Skeletal muscle cell (primary cell): Measurements from ENCODE around the gene C2CD4C.
"Not testable (repeated sequence)": the region's sequence is repeated elsewhere in the genome, so short reads cannot be mapped to it uniquely, and the experiment has no call there.

Experiments used
- DNase-seq: peaks from one replicate; pipeline ENCODE4 v3.0.0-alpha.2; 2010; ENCODE audit warnings: low read depth
- H3K4me3 ChIP-seq: 2 replicates; pipeline ENCODE4 v1.5.1; 2011; ENCODE audit warnings: low read depth, mild to moderate bottlenecking, control low read depth, low read length, moderate library complexity

C2CD4C gene

GRCh38 chr19:388691-389090 lies 20.3 kb downstream of the C2CD4C start:
- DNase-seq: no peak
- no peak overlapping the region for H3K4me3 ChIP-seq

GRCh38 chr19:387777-388176 lies 21.2 kb downstream of the C2CD4C start:
- H3K4me3 ChIP-seq: no peak overlapping the region
- DNase-seq: no peak

GRCh38 chr19:386632-387301 lies 22.2 kb downstream of the C2CD4C start:
- DNase-seq, H3K4me3 ChIP-seq: not testable (repeated sequence)

- DNase-seq, H3K4me3 ChIP-seq: not testable (repeated sequence)
Measured at GRCh38 chr19:386189-386588, 22.8 kb downstream of the C2CD4C start.

GRCh38 chr19:384799-385169 lies 24.2 kb downstream of the C2CD4C start:
- no peak overlapping the region for H3K4me3 ChIP-seq
- DNase-seq: no peak

GRCh38 chr19:383922-384798 lies 24.8 kb downstream of the C2CD4C start:
- DNase-seq: no peak
- no peak overlapping the region for H3K4me3 ChIP-seq

- DNase-seq: no peak
Measured at GRCh38 chr19:383040-383439, 25.9 kb downstream of the C2CD4C start.

GRCh38 chr19:382578-382977 lies 26.4 kb downstream of the C2CD4C start:
- not testable (repeated sequence) for H3K4me3 ChIP-seq
- peak; percentile 20 for DNase-seq

More at GRCh38 chr19:383040-383439, 25.9 kb downstream of the C2CD4C start:
- H3K4me3 ChIP-seq: no peak overlapping the region

GRCh38 chr19:381901-382300 lies 27.0 kb downstream of the C2CD4C start:
- DNase-seq: not testable (repeated sequence)

GRCh38 chr19:380618-381219 lies 28.2 kb downstream of the C2CD4C start:
- not testable (repeated sequence) for DNase-seq, H3K4me3 ChIP-seq

More at GRCh38 chr19:381901-382300, 27.0 kb downstream of the C2CD4C start:
- not testable (repeated sequence) for H3K4me3 ChIP-seq

- H3K4me3 ChIP-seq: no peak overlapping the region
- no peak for DNase-seq
Measured at GRCh38 chr19:379796-380195, 29.2 kb downstream of the C2CD4C start.

- DNase-seq: no peak
- no peak overlapping the region for H3K4me3 ChIP-seq
Measured at GRCh38 chr19:378706-379105, 30.2 kb downstream of the C2CD4C start.

GRCh38 chr19:377801-378581 lies 31.0 kb downstream of the C2CD4C start:
- no peak overlapping the region for H3K4me3 ChIP-seq
- no peak for DNase-seq

- no peak for DNase-seq
- H3K4me3 ChIP-seq: no peak overlapping the region
Measured at GRCh38 chr19:376111-376470, 32.9 kb downstream of the C2CD4C start.

GRCh38 chr19:375395-376110 lies 33.4 kb downstream of the C2CD4C start:
- H3K4me3 ChIP-seq: no peak overlapping the region
- no peak for DNase-seq

- H3K4me3 ChIP-seq: no peak overlapping the region
- no peak for DNase-seq
Measured at GRCh38 chr19:374886-375235, 34.1 kb downstream of the C2CD4C start.

- DNase-seq: no peak
- H3K4me3 ChIP-seq: no peak overlapping the region
Measured at GRCh38 chr19:374183-374885, 34.6 kb downstream of the C2CD4C start.

GRCh38 chr19:373391-374182 lies 35.4 kb downstream of the C2CD4C start:
- no peak overlapping the region for H3K4me3 ChIP-seq
- DNase-seq: no peak
